Measurements from ENCODE around the gene RTN1. TPM values are rescaled to one million over a fixed set of nuclear protein-coding genes. Genes with fewer than 3 reads are reported as not detected.

Gene RTN1
- total RNA-seq, 1 donor from 2014 or later = 518 TPM

DNA sequence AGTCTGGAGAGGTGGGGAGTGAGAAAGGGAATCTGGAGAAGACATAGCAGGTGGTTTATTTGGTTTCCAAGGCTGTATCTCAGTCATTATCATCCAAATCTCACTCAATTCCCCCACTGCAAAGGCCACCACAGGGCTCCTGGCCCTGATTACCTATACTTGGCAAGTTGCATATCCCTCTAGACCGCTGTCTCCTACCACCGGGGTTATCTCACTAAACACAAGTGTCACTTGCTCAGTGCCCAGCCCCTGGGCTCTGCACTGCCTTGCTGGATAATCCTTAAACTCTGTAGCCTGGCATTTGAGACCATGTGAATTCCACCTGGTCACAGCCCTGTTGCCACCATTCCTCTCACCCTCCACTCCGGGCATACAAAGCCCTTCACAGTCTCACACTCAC is 119.0 kb downstream of the RTN1 start:
- Mint-ChIP-seq H3K27ac (ENCODE audit: unreplicated experiment) (no peak overlapping the region), H3K4me3 (ENCODE audit: unreplicated experiment) (no peak overlapping the region), H3K9me3 (ENCODE audit: unreplicated experiment) (peaks cover 7% of the 10 kb centered on the region), H3K4me1 (ENCODE audit: low read depth, unreplicated experiment) (peaks cover 43% of the 10 kb centered on the region), H3K36me3 (ENCODE audit: unreplicated experiment) (no peaks in the 10 kb centered on the region), H3K27me3 (ENCODE audit: unreplicated experiment) (peaks cover 3% of the 10 kb centered on the region)
- TF ChIP-seq, protein P1, sequence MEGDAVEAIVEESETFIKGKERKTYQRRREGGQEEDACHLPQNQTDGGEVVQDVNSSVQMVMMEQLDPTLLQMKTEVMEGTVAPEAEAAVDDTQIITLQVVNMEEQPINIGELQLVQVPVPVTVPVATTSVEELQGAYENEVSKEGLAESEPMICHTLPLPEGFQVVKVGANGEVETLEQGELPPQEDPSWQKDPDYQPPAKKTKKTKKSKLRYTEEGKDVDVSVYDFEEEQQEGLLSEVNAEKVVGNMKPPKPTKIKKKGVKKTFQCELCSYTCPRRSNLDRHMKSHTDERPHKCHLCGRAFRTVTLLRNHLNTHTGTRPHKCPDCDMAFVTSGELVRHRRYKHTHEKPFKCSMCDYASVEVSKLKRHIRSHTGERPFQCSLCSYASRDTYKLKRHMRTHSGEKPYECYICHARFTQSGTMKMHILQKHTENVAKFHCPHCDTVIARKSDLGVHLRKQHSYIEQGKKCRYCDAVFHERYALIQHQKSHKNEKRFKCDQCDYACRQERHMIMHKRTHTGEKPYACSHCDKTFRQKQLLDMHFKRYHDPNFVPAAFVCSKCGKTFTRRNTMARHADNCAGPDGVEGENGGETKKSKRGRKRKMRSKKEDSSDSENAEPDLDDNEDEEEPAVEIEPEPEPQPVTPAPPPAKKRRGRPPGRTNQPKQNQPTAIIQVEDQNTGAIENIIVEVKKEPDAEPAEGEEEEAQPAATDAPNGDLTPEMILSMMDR (IDR thresholded peaks at IDR 0.05; ENCODE audit: partially characterized antibody, unreplicated experiment) = no peak
- no peak for DNase-seq

DNA sequence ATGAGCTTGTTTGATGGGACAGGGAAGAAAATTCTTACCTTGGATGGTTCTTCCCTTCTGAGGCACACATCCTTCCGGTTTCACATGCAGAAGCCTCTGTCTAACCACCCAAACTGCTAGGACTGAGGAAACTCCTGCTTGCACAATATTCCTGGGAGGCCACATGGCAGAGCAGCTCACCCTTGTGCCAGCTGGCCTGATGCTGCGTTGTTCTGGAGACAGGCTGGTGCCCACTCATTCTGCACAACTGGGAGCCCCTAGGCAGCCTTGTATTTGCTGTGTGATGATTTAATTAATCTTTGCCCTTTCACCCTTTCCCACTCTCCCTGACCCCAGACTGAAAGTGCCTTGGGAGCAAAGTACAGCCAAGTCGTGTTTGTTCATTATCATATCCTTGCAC is 130.8 kb downstream of the RTN1 start:
- no peak overlapping the region for H3K27ac Mint-ChIP-seq (ENCODE audit: unreplicated experiment)
- DNase-seq = no peak
- H3K36me3 Mint-ChIP-seq (ENCODE audit: unreplicated experiment) = peaks cover 16% of the 10 kb centered on the region
- H3K4me1 Mint-ChIP-seq (ENCODE audit: low read depth, unreplicated experiment) = no peaks in the 10 kb centered on the region
- TF ChIP-seq, protein P1 (IDR thresholded peaks at IDR 0.05; ENCODE audit: partially characterized antibody, unreplicated experiment) = no peak
- H3K4me3 Mint-ChIP-seq (ENCODE audit: unreplicated experiment) = no peak overlapping the region
- peaks cover 2% of the 10 kb centered on the region for H3K27me3 Mint-ChIP-seq (ENCODE audit: unreplicated experiment)
- peaks cover 3% of the 10 kb centered on the region for H3K9me3 Mint-ChIP-seq (ENCODE audit: unreplicated experiment)

- peaks cover 12% of the 10 kb centered on the region for H3K27me3 Mint-ChIP-seq (ENCODE audit: unreplicated experiment)
- peaks cover 12% of the 10 kb centered on the region for H3K36me3 Mint-ChIP-seq (ENCODE audit: unreplicated experiment)
- peak overlapping the region; percentile 95 for H3K27ac Mint-ChIP-seq (ENCODE audit: unreplicated experiment)
- peaks cover 6% of the 10 kb centered on the region for H3K9me3 Mint-ChIP-seq (ENCODE audit: unreplicated experiment)
- DNase-seq = peak; percentile 24
- peaks cover 32% of the 10 kb centered on the region for H3K4me1 Mint-ChIP-seq (ENCODE audit: low read depth, unreplicated experiment)
- peak overlapping the region; percentile 71 for H3K4me3 Mint-ChIP-seq (ENCODE audit: unreplicated experiment)
- TF ChIP-seq, protein P1 (IDR thresholded peaks at IDR 0.05; ENCODE audit: partially characterized antibody, unreplicated experiment) = no peak
Observed at GRCh38 chr14:59728304-59728703, 142.3 kb downstream of the RTN1 start.

DNA sequence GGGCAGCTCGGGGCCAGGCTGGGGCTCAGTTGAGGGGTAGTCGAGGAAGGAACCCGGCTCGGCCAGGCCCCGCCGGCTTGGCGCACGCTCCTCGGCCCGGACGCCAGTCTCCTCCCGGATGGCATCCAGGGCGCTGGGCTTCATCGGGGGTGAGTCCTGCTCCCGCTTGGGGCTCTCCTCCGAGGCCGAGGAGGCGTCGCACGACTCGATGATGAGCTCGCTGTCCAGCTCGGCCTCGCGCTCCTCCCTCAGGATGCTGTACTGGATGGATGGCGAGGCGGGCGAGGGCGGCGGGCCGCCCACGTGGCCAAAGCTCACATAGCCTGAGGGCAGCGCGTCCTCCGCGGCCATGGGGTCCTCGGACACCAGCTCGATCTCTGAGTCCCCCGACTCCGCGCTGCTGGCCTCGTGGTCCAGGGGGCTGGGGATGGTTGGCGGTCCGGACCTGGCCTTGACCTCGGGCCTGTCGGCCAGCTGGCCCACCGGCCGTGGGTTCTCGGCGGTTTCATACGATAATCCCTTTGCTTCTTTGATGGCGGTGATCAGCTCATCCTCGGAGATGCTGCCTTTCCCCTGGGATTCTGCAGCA is 143.4 kb downstream of the RTN1 start:
- Mint-ChIP-seq H3K4me1 (ENCODE audit: low read depth, unreplicated experiment) (peaks cover 32% of the 10 kb centered on the region), H3K36me3 (ENCODE audit: unreplicated experiment) (peaks cover 11% of the 10 kb centered on the region), H3K4me3 (ENCODE audit: unreplicated experiment) (peak overlapping the region; percentile 71), H3K27ac (ENCODE audit: unreplicated experiment) (peak overlapping the region; percentile 95), H3K9me3 (ENCODE audit: unreplicated experiment) (peaks cover 6% of the 10 kb centered on the region), H3K27me3 (ENCODE audit: unreplicated experiment) (peaks cover 12% of the 10 kb centered on the region)
- DNase-seq = peak; percentile 67
- TF ChIP-seq, protein P1 (IDR thresholded peaks at IDR 0.05; ENCODE audit: partially characterized antibody, unreplicated experiment) = no peak

DNA sequence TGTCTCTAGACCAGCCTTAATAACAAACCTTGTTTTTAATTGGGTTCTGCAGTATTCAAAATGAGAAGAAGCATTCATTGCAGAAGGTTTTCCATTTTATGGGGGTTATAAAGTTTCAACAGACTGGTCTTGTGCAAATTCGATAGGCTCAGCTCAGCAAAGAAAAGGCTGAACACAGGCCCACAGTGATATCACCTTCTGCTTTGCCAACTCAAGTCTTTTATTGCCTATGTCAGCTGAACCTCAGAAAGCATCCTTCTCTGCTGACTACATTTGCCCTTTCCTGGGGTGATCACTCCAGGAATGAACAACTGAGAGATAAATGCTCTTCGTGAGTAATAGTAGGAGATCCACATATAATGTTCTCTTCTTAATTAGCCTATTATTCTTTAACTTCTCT is 159.5 kb downstream of the RTN1 start:
- no peak overlapping the region for H3K4me3 Mint-ChIP-seq (ENCODE audit: unreplicated experiment)
- H3K9me3 Mint-ChIP-seq (ENCODE audit: unreplicated experiment) = no peaks in the 10 kb centered on the region
- peaks cover 2% of the 10 kb centered on the region for H3K27me3 Mint-ChIP-seq (ENCODE audit: unreplicated experiment)
- H3K36me3 Mint-ChIP-seq (ENCODE audit: unreplicated experiment) = no peaks in the 10 kb centered on the region
- no peak for DNase-seq
- H3K27ac Mint-ChIP-seq (ENCODE audit: unreplicated experiment) = no peak overlapping the region
- peaks cover 18% of the 10 kb centered on the region for H3K4me1 Mint-ChIP-seq (ENCODE audit: low read depth, unreplicated experiment)
- TF ChIP-seq, protein P1 (IDR thresholded peaks at IDR 0.05; ENCODE audit: partially characterized antibody, unreplicated experiment) = no peak

Data from glutamatergic neuron (in vitro differentiated cells).